GM12878 (cell line): ENCODE results near the gene TBC1D10A. TPM values are rescaled to one million over a fixed set of nuclear protein-coding genes. Genes with fewer than 3 reads are reported as not detected.

Experiments used
- ATAC-seq: fragments of 200-7000 bp; cut with Tn5 transposase; 3 replicates; pipeline ENCODE4 v1.9.1; 2020; ENCODE audit warnings: mild to moderate bottlenecking, moderate library complexity
- BruUV-seq: library from RNA; stranded (reverse); fragments of 400-500 nt; replicated peaks from 2 replicates; lab custom pipeline; 2021; lab: Mats Ljungman, UMichigan
- CTCF ChIA-PET: fragments of 300-600 bp; sonication (Branson Sonifier 250); formaldehyde crosslinking; extraction: SDS; loops from one replicate; lab custom pipeline; 2021; ENCODE audit warnings: inconsistent platforms; lab: Yijun Ruan, JAX
- POLR2A ChIA-PET: fragments of 350-600 bp; formaldehyde crosslinking; extraction: SDS; loops from one replicate; lab custom pipeline; 2021; ENCODE audit warnings: inconsistent platforms; lab: Charles Lee
- RAD21 ChIA-PET: fragments of 300-600 bp; sonication (Branson Sonifier 250); formaldehyde crosslinking; loops from one replicate; lab custom pipeline; 2023; ENCODE audit warnings: antibody characterized with exemption; ENCODE audit not compliant: unreplicated experiment; lab: Charles Lee
- SMC1A ChIA-PET: fragments of 300-600 bp; sonication (Branson Sonifier 250); formaldehyde crosslinking; loops from one replicate; lab custom pipeline; 2023; ENCODE audit not compliant: unreplicated experiment, uncharacterized antibody; lab: Charles Lee
- DNase-seq: peaks from one replicate; pipeline ENCODE4 v3.0.0-alpha.2; 2011; ENCODE audit warnings: low read depth, low spot score
- FAIRE-seq: peaks from 3 replicates; lab custom pipeline; 2011; peaks lifted over from hg19 to GRCh38; lab: Jason Lieb, UNC
- H2AFZ ChIP-seq: 2 replicates; pipeline ENCODE4 v1.6.0; 2011; ENCODE audit warnings: low read depth, low read length, control low read depth; ENCODE audit not compliant: control insufficient read depth
- H3K27ac ChIP-seq: 2 replicates; pipeline ENCODE4 v1.5.1; 2011; ENCODE audit warnings: control low read depth; ENCODE audit not compliant: control insufficient read depth, insufficient read depth
- H3K27me3 ChIP-seq, 2 experiments: replicated peaks in 1 of 2; 2 replicates each; pipeline versions ENCODE4 v1.6.0 to v1.6.1; 2011; ENCODE audit warnings: low read length in 1 of 2; ENCODE audit not compliant: control insufficient read depth in 2 of 2, insufficient read depth in 2 of 2
- H3K36me3 ChIP-seq, 2 experiments: 2 replicates each; pipeline ENCODE4 v1.5.1; 2011; ENCODE audit warnings: low read length in 1 of 2; ENCODE audit not compliant: control insufficient read depth in 2 of 2, insufficient read depth in 2 of 2
- H3K4me1 ChIP-seq: 2 replicates; pipeline ENCODE4 v1.6.1; 2011; ENCODE audit warnings: mild to moderate bottlenecking, low read length, moderate library complexity, mixed read lengths; ENCODE audit not compliant: control insufficient read depth, insufficient read depth
- H3K4me2 ChIP-seq: 2 replicates; pipeline ENCODE4 v1.6.0; 2011; ENCODE audit warnings: control low read depth; ENCODE audit not compliant: control insufficient read depth, insufficient read depth
- H3K4me3 ChIP-seq: fragments of 200-600 bp; sonication (generic); 2 replicates; pipeline ENCODE4 v1.5.1; 2016
- H3K79me2 ChIP-seq: 2 replicates; pipeline ENCODE4 v1.6.0; 2011; ENCODE audit warnings: low read length; ENCODE audit not compliant: control insufficient read depth, insufficient read depth
- H3K9ac ChIP-seq: 2 replicates; pipeline ENCODE4 v1.8.0; 2011; ENCODE audit warnings: low read length, control low read depth, mixed read lengths; ENCODE audit not compliant: control insufficient read depth, insufficient read depth
- H3K9me3 ChIP-seq: replicated peaks from 3 replicates; pipeline ENCODE4 v1.5.1; 2011; ENCODE audit warnings: mild to moderate bottlenecking, low read length; ENCODE audit not compliant: control insufficient read depth, insufficient read depth
- H4K20me1 ChIP-seq: 2 replicates; pipeline ENCODE4 v1.6.0; 2011; ENCODE audit not compliant: control insufficient read depth, insufficient read depth
- CBX3 ChIP-seq: fragments of 200-600 bp; sonication (generic); IDR thresholded peaks from 2 replicates; pipeline ENCODE4 v1.6.1; 2016; ENCODE audit warnings: low read depth, borderline replicate concordance
- CHD4 ChIP-seq: fragments of 200-600 bp; sonication (generic); IDR thresholded peaks from 2 replicates; pipeline ENCODE4 v1.6.1; 2016; ENCODE audit warnings: mild to moderate bottlenecking
- FOS ChIP-seq: IDR thresholded peaks from 3 replicates; pipeline ENCODE4 v1.6.1; 2011; ENCODE audit warnings: borderline replicate concordance; ENCODE audit not compliant: insufficient read length; ENCODE audit errors: extremely low read depth
- MEF2A ChIP-seq: IDR thresholded peaks from 2 replicates; pipeline ENCODE4 v1.6.1; 2011; ENCODE audit warnings: low read depth, mild to moderate bottlenecking, low read length, moderate library complexity; ENCODE audit not compliant: insufficient read depth
- MXI1 ChIP-seq: fragments of 150-350 bp; IDR thresholded peaks from 2 replicates; pipeline ENCODE4 v1.6.1; 2011; ENCODE audit warnings: low read depth, mild to moderate bottlenecking, inconsistent platforms, low read length, improper control_type of control experiment
- MYB ChIP-seq: fragments of 150-350 bp; IDR thresholded peaks from 2 replicates; pipeline ENCODE4 v1.6.1; 2014; ENCODE audit warnings: mild to moderate bottlenecking, low read depth, low read length, borderline replicate concordance
- NR2C2 ChIP-seq: IDR thresholded peaks from 2 replicates; pipeline ENCODE4 v1.6.1; 2011; ENCODE audit warnings: borderline replicate concordance, low read depth; ENCODE audit not compliant: control insufficient read depth, insufficient read length
- RAD21 ChIP-seq: IDR thresholded peaks from 2 replicates; pipeline ENCODE4 v1.6.1; 2011; ENCODE audit warnings: mild to moderate bottlenecking, low read depth, low read length, moderate library complexity; ENCODE audit not compliant: insufficient read depth
- RAD51 ChIP-seq: fragments of 450-650 bp; IDR thresholded peaks from 2 replicates; pipeline ENCODE4 v1.6.1; 2016; ENCODE audit warnings: moderate library complexity, mild to moderate bottlenecking, inconsistent platforms
- RBBP5 ChIP-seq: fragments of 200-600 bp; sonication (generic); conservative IDR thresholded peaks from 2 replicates; pipeline ENCODE4 v1.6.1; 2016
- WRNIP1 ChIP-seq: IDR thresholded peaks from 2 replicates; pipeline ENCODE4 v1.6.1; 2011; ENCODE audit warnings: low read depth, low read length, improper control_type of control experiment, borderline replicate concordance
- ZNF207 ChIP-seq: fragments of 450-650 bp; IDR thresholded peaks from 2 replicates; pipeline ENCODE4 v1.6.1; 2014; ENCODE audit warnings: antibody characterized with exemption, mild to moderate bottlenecking, borderline replicate concordance
- ZNF217 ChIP-seq: fragments of 450-650 bp; IDR thresholded peaks from 2 replicates; pipeline ENCODE4 v1.6.1; 2017; ENCODE audit warnings: antibody characterized with exemption, mild to moderate bottlenecking
- WGBS: methylation state at CpG from one replicate; pipeline ENCODE4 v1.1.6; 2016; ENCODE audit warnings: low lambda C conversion rate; ENCODE audit not compliant: insufficient replicate concordance, insufficient coverage; ENCODE audit errors: missing lambda C conversion rate; 5-methylcytosine and 5-hydroxymethylcytosine counted together
- in situ Hi-C: fragments of 300-500 bp; cut with MboI; formaldehyde crosslinking; loops from 9 replicates; pipeline ENCODE4 v1.14.3; 2018; ENCODE audit warnings: mixed read lengths
- intact Hi-C: fragments of 100-400 bp; cut with micrococcal nuclease; formaldehyde crosslinking; loops from one replicate; pipeline ENCODE4 v1.14.2; 2022; ENCODE audit not compliant: unreplicated experiment
- polyA plus RNA-seq, 11 experiments: library from polyadenylated mRNA; depleted of rRNA in 4 of 11; unstranded in 6 of 11; stranded (reverse) in 5 of 11; fragments of >200 nt; fragmentation: Nextera tagmentation in 4 of 11; fragmentation: Illumina TruSeq in 1 of 11; extraction: Ambion mirVana in 4 of 11; extraction: Trizol in 1 of 11; gene quantifications; 1 replicate in 1 of 11; 2 replicates in 10 of 11; pipeline versions ENCODE4 v1.2.1 to v1.2.3, GENCODE V29; 2011 to 2016; ENCODE audit warnings: inconsistent platforms in 2 of 11, missing spikeins in 2 of 11, low read depth in 1 of 11
- total RNA-seq, 4 experiments: library from RNA; depleted of rRNA in 3 of 4; stranded (reverse); fragments of >200 nt in 3 of 4; fragmentation: Illumina TruSeq in 1 of 4; extraction: Trizol in 1 of 4; gene quantifications; 2 replicates each; pipeline versions ENCODE4 v1.2.1 to v1.2.3, GENCODE V29; 2013 to 2021
- TF ChIP-seq, protein P1 (sequence below): fragments of 450-650 bp; IDR thresholded peaks from 2 replicates; pipeline ENCODE4 v1.6.1; 2017; ENCODE audit warnings: borderline replicate concordance
- TF ChIP-seq, protein P2 (sequence below): fragments of 450-650 bp; IDR thresholded peaks from 2 replicates; pipeline ENCODE4 v1.6.1; 2017; ENCODE audit warnings: antibody characterized with exemption, mild to moderate bottlenecking, moderate library complexity
- TF ChIP-seq, protein P3 (sequence below): fragments of 450-650 bp; IDR thresholded peaks from 2 replicates; pipeline ENCODE4 v1.6.1; 2017; ENCODE audit warnings: low read depth, mild to moderate bottlenecking, moderate library complexity
- TF ChIP-seq, protein P4 (sequence below): fragments of 450-650 bp; conservative IDR thresholded peaks from 2 replicates; pipeline ENCODE4 v1.6.1; 2017; ENCODE audit warnings: mild to moderate bottlenecking, moderate library complexity

TBC1D10A gene
- total and polyA plus RNA-seq, 10 of the 15 experiments (the other 5 are each of a cell fraction or from before 2014, with no cell fraction given) = 0.27 to 25.7 (median 15.3) TPM

DNA sequence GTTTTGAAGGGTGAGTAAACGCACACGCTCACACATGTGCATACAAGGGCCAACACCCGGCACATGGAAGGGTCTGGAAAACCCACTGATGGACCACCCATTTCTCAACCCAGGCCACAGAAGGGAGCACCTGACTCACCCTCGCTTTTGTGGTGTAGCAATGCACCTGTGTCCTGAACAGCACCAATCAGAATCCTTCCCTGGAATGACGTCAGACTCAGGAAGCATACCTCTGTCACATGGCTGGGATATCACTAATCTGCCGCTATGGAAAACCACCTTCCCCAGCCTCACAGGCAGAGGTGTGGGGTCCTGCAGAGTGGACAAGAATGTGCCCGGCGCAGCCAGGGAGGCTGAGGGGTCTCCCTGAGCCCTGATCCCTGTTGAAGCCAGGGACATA lies 51.1 kb downstream of the TBC1D10A start (continued):
- no peak for TF ChIP-seq FOS
- TF ChIP-seq RAD51 = no peak
- TF ChIP-seq, protein P1, sequence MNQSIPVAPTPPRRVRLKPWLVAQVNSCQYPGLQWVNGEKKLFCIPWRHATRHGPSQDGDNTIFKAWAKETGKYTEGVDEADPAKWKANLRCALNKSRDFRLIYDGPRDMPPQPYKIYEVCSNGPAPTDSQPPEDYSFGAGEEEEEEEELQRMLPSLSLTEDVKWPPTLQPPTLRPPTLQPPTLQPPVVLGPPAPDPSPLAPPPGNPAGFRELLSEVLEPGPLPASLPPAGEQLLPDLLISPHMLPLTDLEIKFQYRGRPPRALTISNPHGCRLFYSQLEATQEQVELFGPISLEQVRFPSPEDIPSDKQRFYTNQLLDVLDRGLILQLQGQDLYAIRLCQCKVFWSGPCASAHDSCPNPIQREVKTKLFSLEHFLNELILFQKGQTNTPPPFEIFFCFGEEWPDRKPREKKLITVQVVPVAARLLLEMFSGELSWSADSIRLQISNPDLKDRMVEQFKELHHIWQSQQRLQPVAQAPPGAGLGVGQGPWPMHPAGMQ = no peak
- TF ChIP-seq, all 136 proteins: peak for 0

DNA sequence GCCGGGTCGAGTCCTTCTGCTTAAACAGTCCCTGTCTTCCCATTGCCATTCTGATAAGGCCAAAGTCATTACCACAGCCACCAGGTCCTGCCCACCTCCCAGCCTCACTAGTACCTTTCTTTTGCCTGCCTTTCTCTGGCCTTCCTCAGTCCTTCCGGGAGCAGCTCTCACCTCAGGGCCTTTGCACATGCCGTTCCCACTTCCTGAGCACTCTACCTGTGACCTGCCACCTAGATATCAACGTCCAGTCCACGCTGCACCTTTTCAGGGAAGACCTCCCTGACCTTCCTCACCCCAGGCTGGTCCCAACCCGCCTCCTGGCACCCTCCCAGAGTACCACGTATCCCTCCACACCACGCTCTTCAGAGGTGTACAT lies 52.3 kb downstream of the TBC1D10A start:
- CTCF ChIA-PET = interaction anchor here (2.0 kb wide), 1 partner anchor 13 kb away, joined by 7 read pairs; no protein-coding TSS in a partner anchor
- intact Hi-C loops = no loop called here
- no peak for FAIRE-seq
- TF ChIP-seq, protein P2, sequence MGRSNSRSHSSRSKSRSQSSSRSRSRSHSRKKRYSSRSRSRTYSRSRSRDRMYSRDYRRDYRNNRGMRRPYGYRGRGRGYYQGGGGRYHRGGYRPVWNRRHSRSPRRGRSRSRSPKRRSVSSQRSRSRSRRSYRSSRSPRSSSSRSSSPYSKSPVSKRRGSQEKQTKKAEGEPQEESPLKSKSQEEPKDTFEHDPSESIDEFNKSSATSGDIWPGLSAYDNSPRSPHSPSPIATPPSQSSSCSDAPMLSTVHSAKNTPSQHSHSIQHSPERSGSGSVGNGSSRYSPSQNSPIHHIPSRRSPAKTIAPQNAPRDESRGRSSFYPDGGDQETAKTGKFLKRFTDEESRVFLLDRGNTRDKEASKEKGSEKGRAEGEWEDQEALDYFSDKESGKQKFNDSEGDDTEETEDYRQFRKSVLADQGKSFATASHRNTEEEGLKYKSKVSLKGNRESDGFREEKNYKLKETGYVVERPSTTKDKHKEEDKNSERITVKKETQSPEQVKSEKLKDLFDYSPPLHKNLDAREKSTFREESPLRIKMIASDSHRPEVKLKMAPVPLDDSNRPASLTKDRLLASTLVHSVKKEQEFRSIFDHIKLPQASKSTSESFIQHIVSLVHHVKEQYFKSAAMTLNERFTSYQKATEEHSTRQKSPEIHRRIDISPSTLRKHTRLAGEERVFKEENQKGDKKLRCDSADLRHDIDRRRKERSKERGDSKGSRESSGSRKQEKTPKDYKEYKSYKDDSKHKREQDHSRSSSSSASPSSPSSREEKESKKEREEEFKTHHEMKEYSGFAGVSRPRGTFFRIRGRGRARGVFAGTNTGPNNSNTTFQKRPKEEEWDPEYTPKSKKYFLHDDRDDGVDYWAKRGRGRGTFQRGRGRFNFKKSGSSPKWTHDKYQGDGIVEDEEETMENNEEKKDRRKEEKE = no peak
- TF ChIP-seq MEF2A (no peak), MYB (no peak), NR2C2 (no peak), RAD21 (no peak), CBX3 (no peak), ZNF207 (no peak), ZNF217 (no peak), RBBP5 (no peak), CHD4 (no peak), MXI1 (no peak), WRNIP1 (no peak)
- TF ChIP-seq, protein P3, sequence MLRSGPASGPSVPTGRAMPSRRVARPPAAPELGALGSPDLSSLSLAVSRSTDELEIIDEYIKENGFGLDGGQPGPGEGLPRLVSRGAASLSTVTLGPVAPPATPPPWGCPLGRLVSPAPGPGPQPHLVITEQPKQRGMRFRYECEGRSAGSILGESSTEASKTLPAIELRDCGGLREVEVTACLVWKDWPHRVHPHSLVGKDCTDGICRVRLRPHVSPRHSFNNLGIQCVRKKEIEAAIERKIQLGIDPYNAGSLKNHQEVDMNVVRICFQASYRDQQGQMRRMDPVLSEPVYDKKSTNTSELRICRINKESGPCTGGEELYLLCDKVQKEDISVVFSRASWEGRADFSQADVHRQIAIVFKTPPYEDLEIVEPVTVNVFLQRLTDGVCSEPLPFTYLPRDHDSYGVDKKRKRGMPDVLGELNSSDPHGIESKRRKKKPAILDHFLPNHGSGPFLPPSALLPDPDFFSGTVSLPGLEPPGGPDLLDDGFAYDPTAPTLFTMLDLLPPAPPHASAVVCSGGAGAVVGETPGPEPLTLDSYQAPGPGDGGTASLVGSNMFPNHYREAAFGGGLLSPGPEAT = no peak
- TF ChIP-seq, protein P4, sequence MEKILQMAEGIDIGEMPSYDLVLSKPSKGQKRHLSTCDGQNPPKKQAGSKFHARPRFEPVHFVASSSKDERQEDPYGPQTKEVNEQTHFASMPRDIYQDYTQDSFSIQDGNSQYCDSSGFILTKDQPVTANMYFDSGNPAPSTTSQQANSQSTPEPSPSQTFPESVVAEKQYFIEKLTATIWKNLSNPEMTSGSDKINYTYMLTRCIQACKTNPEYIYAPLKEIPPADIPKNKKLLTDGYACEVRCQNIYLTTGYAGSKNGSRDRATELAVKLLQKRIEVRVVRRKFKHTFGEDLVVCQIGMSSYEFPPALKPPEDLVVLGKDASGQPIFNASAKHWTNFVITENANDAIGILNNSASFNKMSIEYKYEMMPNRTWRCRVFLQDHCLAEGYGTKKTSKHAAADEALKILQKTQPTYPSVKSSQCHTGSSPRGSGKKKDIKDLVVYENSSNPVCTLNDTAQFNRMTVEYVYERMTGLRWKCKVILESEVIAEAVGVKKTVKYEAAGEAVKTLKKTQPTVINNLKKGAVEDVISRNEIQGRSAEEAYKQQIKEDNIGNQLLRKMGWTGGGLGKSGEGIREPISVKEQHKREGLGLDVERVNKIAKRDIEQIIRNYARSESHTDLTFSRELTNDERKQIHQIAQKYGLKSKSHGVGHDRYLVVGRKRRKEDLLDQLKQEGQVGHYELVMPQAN = no peak

More for the DNA sequence above, 52.3 kb downstream of the TBC1D10A start:
- 73% methylated on average over 9 of the region's 9 CpGs for WGBS
- no TSS peak for BruUV-seq
- RAD21 ChIA-PET = no interaction called here
- H3K79me2 ChIP-seq = no peaks in the 10 kb centered on the region
- no peaks in the 10 kb centered on the region for H3K36me3 ChIP-seq
- no peaks in the 10 kb centered on the region for H3K27me3 ChIP-seq
- H3K27ac ChIP-seq = no peak overlapping the region
- no peak overlapping the region for H3K4me2 ChIP-seq
- DNase-seq (no peak), ATAC-seq (no peak)
- no peak overlapping the region for H3K4me3 ChIP-seq
- no peaks in the 10 kb centered on the region for H3K4me1 ChIP-seq
- no peak overlapping the region for H3K9ac ChIP-seq
- SMC1A ChIA-PET = no interaction called here
- no peaks in the 10 kb centered on the region for H4K20me1 ChIP-seq
- H3K9me3 ChIP-seq = no peaks in the 10 kb centered on the region
- no peak overlapping the region for H2AFZ ChIP-seq
- POLR2A ChIA-PET = no interaction called here
- in situ Hi-C loops = no loop called here
